GM23248 (cell line): ENCODE measurements around the gene CD151. TPM values are rescaled to one million over a fixed set of nuclear protein-coding genes. Genes with fewer than 3 reads are reported as not detected.

Experiments
- DNase-seq: peaks from one replicate; pipeline ENCODE4 v3.0.0-alpha.2; 2015
- H2AFZ ChIP-seq: fragments of 200-600 bp; sonication (generic); 2 replicates; pipeline ENCODE4 v1.6.1; 2016; ENCODE audit warnings: antibody characterized with exemption
- H3F3A ChIP-seq: fragments of 200-600 bp; sonication (generic); 2 replicates; pipeline ENCODE4 v1.6.1; 2016; ENCODE audit warnings: mild to moderate bottlenecking, antibody characterized with exemption, mixed run types; ENCODE audit not compliant: insufficient read depth
- H3K27ac ChIP-seq: fragments of 200-600 bp; sonication (generic); 2 replicates; pipeline ENCODE4 v1.5.1; 2016; ENCODE audit warnings: mild to moderate bottlenecking
- H3K27me3 ChIP-seq: fragments of 200-600 bp; sonication (generic); replicated peaks from 2 replicates; pipeline ENCODE4 v1.6.1; 2016; ENCODE audit warnings: mild to moderate bottlenecking; ENCODE audit not compliant: insufficient read depth
- H3K36me3 ChIP-seq: fragments of 200-600 bp; sonication (generic); 2 replicates; pipeline ENCODE4 v1.6.1; 2016; ENCODE audit warnings: low read depth, mild to moderate bottlenecking
- H3K4me1 ChIP-seq: fragments of 200-600 bp; sonication (generic); 2 replicates; pipeline ENCODE4 v1.6.1; 2016; ENCODE audit warnings: mild to moderate bottlenecking; ENCODE audit not compliant: insufficient read depth
- H3K4me2 ChIP-seq: fragments of 200-600 bp; sonication (generic); one replicate; pipeline ENCODE4 v1.6.1; 2016; ENCODE audit warnings: mild to moderate bottlenecking; ENCODE audit not compliant: unreplicated experiment
- H3K4me3 ChIP-seq: fragments of 200-600 bp; sonication (generic); 2 replicates; pipeline ENCODE4 v1.5.1; 2016; ENCODE audit warnings: mild to moderate bottlenecking
- H3K79me2 ChIP-seq: fragments of 200-600 bp; sonication (generic); 2 replicates; pipeline ENCODE4 v1.6.1; 2016; ENCODE audit warnings: mild to moderate bottlenecking; ENCODE audit not compliant: insufficient read depth
- H3K9ac ChIP-seq: fragments of 200-600 bp; sonication (generic); 2 replicates; pipeline ENCODE4 v1.6.1; 2016; ENCODE audit warnings: mild to moderate bottlenecking
- H3K9me2 ChIP-seq: fragments of 200-600 bp; sonication (generic); 2 replicates; pipeline ENCODE4 v1.6.1; 2016; ENCODE audit warnings: mixed run types, mild to moderate bottlenecking, moderate library complexity; ENCODE audit not compliant: insufficient read depth
- H3K9me3 ChIP-seq: fragments of 200-600 bp; sonication (generic); one replicate; pipeline ENCODE4 v1.6.1; 2017; ENCODE audit warnings: low read depth
- H4K20me1 ChIP-seq: fragments of 200-600 bp; sonication (generic); 2 replicates; pipeline ENCODE4 v1.6.0; 2016; ENCODE audit not compliant: insufficient read depth
- EZH2 ChIP-seq: fragments of 200-600 bp; sonication (generic); IDR thresholded peaks from 2 replicates; pipeline ENCODE4 v1.6.1; 2018; ENCODE audit warnings: antibody characterized with exemption, mild to moderate bottlenecking; ENCODE audit not compliant: insufficient read depth, poor library complexity, severe bottlenecking
- EZH2phosphoT487 ChIP-seq: fragments of 200-600 bp; sonication (generic); IDR thresholded peaks from 2 replicates; pipeline ENCODE4 v1.6.1; 2018; ENCODE audit warnings: antibody characterized with exemption, moderate library complexity, mild to moderate bottlenecking, low read depth; ENCODE audit not compliant: insufficient read depth
- WGBS, 2 experiments: methylation state at CpG; one replicate each; pipeline ENCODE4 v1.1.6; 2015 to 2017; ENCODE audit warnings: low lambda C conversion rate in 2 of 2, low coverage in 1 of 2; ENCODE audit errors: missing lambda C conversion rate in 2 of 2; 5-methylcytosine and 5-hydroxymethylcytosine counted together
- in situ Hi-C: fragments of 300-500 bp; cut with MboI; formaldehyde crosslinking; loops from 2 replicates; pipeline ENCODE4 v1.15.0; 2020
- polyA plus RNA-seq: library from polyadenylated mRNA; unstranded; fragments of >200 nt; fragmentation: Nextera tagmentation; extraction: Ambion mirVana; gene quantifications from 2 replicates; pipeline ENCODE4 v1.2.1, GENCODE V29; 2016
- total RNA-seq: library from RNA; depleted of rRNA; stranded (reverse); fragments of >200 nt; shearing (Covaris generic); gene quantifications from 2 replicates; pipeline ENCODE4 v1.2.3, GENCODE V29; 2014

CD151 gene
- total and polyA plus RNA-seq, 2 experiments from 2014 or later = 796 to 1,651 TPM

GRCh38 chr11:841981-842369, 9.2 kb downstream of the CD151 start:
- Histone ChIP-seq H3K27ac (peak overlapping the region; percentile 89), H3K9me3 (no peaks in the 10 kb centered on the region), H2AFZ (no peak overlapping the region; the same call in 1 of the 2 replicates), H3K4me2 (peak overlapping the region; percentile 92), H3K4me1 (peaks cover 23% of the 10 kb centered on the region), H4K20me1 (no peaks in the 10 kb centered on the region), H3K4me3 (peak overlapping the region; percentile 84), H3F3A (peaks cover 15% of the 10 kb centered on the region), H3K27me3 (no peaks in the 10 kb centered on the region), H3K36me3 (peaks cover 17% of the 10 kb centered on the region), H3K9ac (peak overlapping the region; percentile 96), H3K79me2 (peaks cover 56% of the 10 kb centered on the region), H3K9me2 (no peaks in the 10 kb centered on the region)
- WGBS, 2 experiments = 0 to 2% methylated on average over 15 to 19 of the region's 27 CpGs
- no peak for DNase-seq
- in situ Hi-C loops = no loop called here
- TF ChIP-seq EZH2 = no peak
- no peak for TF ChIP-seq EZH2phosphoT487

- no peaks in the 10 kb centered on the region for H3K9me3 ChIP-seq
- peaks cover 23% of the 10 kb centered on the region for H3K4me1 ChIP-seq
- peak within 1 kb of the TSS; percentile 69 for H2AFZ ChIP-seq
- H3K4me2 ChIP-seq = peak within 1 kb of the TSS; percentile 92
- TF ChIP-seq EZH2 (no peak), EZH2phosphoT487 (no peak)
- H3K4me3 ChIP-seq = peak within 1 kb of the TSS; percentile 84
- no peaks in the 10 kb centered on the region for H3K9me2 ChIP-seq
- peak within 1 kb of the TSS; percentile 96 for H3K9ac ChIP-seq
- 1 to 3% methylated on average over 36 to 69 of the region's 87 CpGs for WGBS, 2 experiments
- H4K20me1 ChIP-seq = no peaks in the 10 kb centered on the region
- H3K27me3 ChIP-seq = no peaks in the 10 kb centered on the region
- H3F3A ChIP-seq = peaks cover 12% of the 10 kb centered on the region
- in situ Hi-C loops = no loop called here
- peaks cover 17% of the 10 kb centered on the region for H3K36me3 ChIP-seq
- peak; percentile 96 for DNase-seq
- peak within 1 kb of the TSS; percentile 89 for H3K27ac ChIP-seq
- peaks cover 53% of the 10 kb centered on the region for H3K79me2 ChIP-seq
These were observed 9.7 kb downstream of the CD151 start, which contains the start of the genes POLR2L and TSPAN4 for GRCh38 chr11:842370-843002. Gene POLR2L (minus strand): TSS chr11:842529. CDS start chr11:842508, 21 bp downstream. Gene TSPAN4 (plus strand): TSS chr11:842852. CDS start chr11:850305, 7,453 bp downstream.

GRCh38 chr11:843086-843734, 10.5 kb downstream of the CD151 start:
- no peaks in the 10 kb centered on the region for H3K9me3 ChIP-seq
- in situ Hi-C loops = no loop called here
- no peak overlapping the region for H2AFZ ChIP-seq
- no peaks in the 10 kb centered on the region for H3K27me3 ChIP-seq
- peaks cover 57% of the 10 kb centered on the region for H3K79me2 ChIP-seq
- no peaks in the 10 kb centered on the region for H4K20me1 ChIP-seq
- no peaks in the 10 kb centered on the region for H3K9me2 ChIP-seq
- peaks cover 23% of the 10 kb centered on the region for H3K4me1 ChIP-seq
- H3F3A ChIP-seq = peaks cover 12% of the 10 kb centered on the region
- WGBS, 2 experiments = 0 to 2% methylated on average over 41 to 44 of the region's 53 CpGs
- H3K27ac ChIP-seq = peak overlapping the region; percentile 89
- peak overlapping the region; percentile 92 for H3K4me2 ChIP-seq
- TF ChIP-seq EZH2 (no peak), EZH2phosphoT487 (no peak)
- DNase-seq = peak; percentile 63
- peak overlapping the region; percentile 96 for H3K9ac ChIP-seq
- H3K4me3 ChIP-seq = peak overlapping the region; percentile 84
- H3K36me3 ChIP-seq = peaks cover 17% of the 10 kb centered on the region

GRCh38 chr11:843818-844692, 11.3 kb downstream of the CD151 start:
- TF ChIP-seq EZH2phosphoT487 (no peak), EZH2 (no peak)
- peak; percentile 98 for DNase-seq

More at GRCh38 chr11:843818-844692, 11.3 kb downstream of the CD151 start:
- H3K27me3 ChIP-seq = no peaks in the 10 kb centered on the region
- H3K4me1 ChIP-seq = peaks cover 23% of the 10 kb centered on the region
- peak overlapping the region; percentile 84 for H3K4me3 ChIP-seq
- peaks cover 62% of the 10 kb centered on the region for H3K79me2 ChIP-seq
- H3F3A ChIP-seq = peaks cover 12% of the 10 kb centered on the region
- H3K9me2 ChIP-seq = no peaks in the 10 kb centered on the region
- H3K36me3 ChIP-seq = peaks cover 12% of the 10 kb centered on the region; the same call in 1 of the 2 replicates
- in situ Hi-C loops = no loop called here
- H3K9me3 ChIP-seq = no peaks in the 10 kb centered on the region
- H3K27ac ChIP-seq = peak overlapping the region; percentile 89
- H3K9ac ChIP-seq = peak overlapping the region; percentile 96
- 1 to 4% methylated on average over 16 to 23 of the region's 25 CpGs for WGBS, 2 experiments
- peak overlapping the region; percentile 92 for H3K4me2 ChIP-seq
- no peak overlapping the region for H2AFZ ChIP-seq
- no peaks in the 10 kb centered on the region for H4K20me1 ChIP-seq
